H1 (cell line): ENCODE data around the gene CAMTA1. TPM values are rescaled to one million over a fixed set of nuclear protein-coding genes. Genes with fewer than 3 reads are reported as not detected.

Experiments used
- CTCF ChIA-PET: fragments of 300-600 bp; sonication (Branson Sonifier 250); formaldehyde crosslinking; loops from one replicate; lab custom pipeline; 2021; ENCODE audit not compliant: partially characterized antibody; lab: Charles Lee
- POLR2A ChIA-PET: fragments of 300-600 bp; sonication (Branson Sonifier 250); formaldehyde crosslinking; loops from one replicate; lab custom pipeline; 2021; ENCODE audit warnings: inconsistent platforms; ENCODE audit not compliant: partially characterized antibody; lab: Charles Lee
- DNase-seq, 2 experiments: peaks; one replicate each; pipeline versions ENCODE4 v3.0.0 to v3.0.0-alpha.2; 2010 to 2022; ENCODE audit warnings: low spot score in 2 of 2, low read depth in 1 of 2, mixed read lengths in 1 of 2
- FAIRE-seq: peaks from 2 replicates; lab custom pipeline; 2011; peaks lifted over from hg19 to GRCh38; lab: Jason Lieb, UNC
- H2AFZ ChIP-seq: 2 replicates; pipeline ENCODE4 v1.8.1; 2012; ENCODE audit warnings: low read length, inconsistent platforms
- H2AK5ac ChIP-seq: 2 replicates; pipeline ENCODE4 v1.6.1; 2013; ENCODE audit warnings: low read depth, low read length
- H2BK120ac ChIP-seq: replicated peaks from 2 replicates; pipeline ENCODE3; 2013; ENCODE audit warnings: low read depth, low read length, inconsistent platforms
- H2BK12ac ChIP-seq: 2 replicates; pipeline ENCODE4 v1.6.1; 2013; ENCODE audit warnings: low read depth, low read length
- H2BK15ac ChIP-seq: 2 replicates; pipeline ENCODE4 v1.6.1; 2013; ENCODE audit warnings: low read length
- H2BK20ac ChIP-seq: 2 replicates; pipeline ENCODE4 v1.6.1; 2013; ENCODE audit warnings: low read length
- H2BK5ac ChIP-seq: 2 replicates; pipeline ENCODE4 v1.6.1; 2013; ENCODE audit warnings: low read depth, low read length
- H3K14ac ChIP-seq: 2 replicates; pipeline ENCODE4 v1.6.1; 2013; ENCODE audit warnings: inconsistent platforms; ENCODE audit not compliant: insufficient read length
- H3K18ac ChIP-seq: 2 replicates; pipeline ENCODE4 v1.6.1; 2013; ENCODE audit warnings: low read length; ENCODE audit errors: extremely low read depth
- H3K23ac ChIP-seq: 2 replicates; pipeline ENCODE4 v1.6.1; 2013; ENCODE audit warnings: inconsistent platforms; ENCODE audit not compliant: insufficient read length
- H3K23me2 ChIP-seq: 2 replicates; pipeline ENCODE4 v1.6.1; 2013; ENCODE audit warnings: low read depth, low read length
- H3K27ac ChIP-seq: 2 replicates; pipeline ENCODE4 v1.6.1; 2011; ENCODE audit warnings: low read depth, low read length, inconsistent platforms
- H3K27me3 ChIP-seq, 4 experiments: replicated peaks in 1 of 4; 1 replicate in 1 of 4; 2 replicates in 3 of 4; pipeline versions ENCODE4 v1.6.1 to v1.8.1; 2011 to 2013; ENCODE audit warnings: low read length in 3 of 4, mild to moderate bottlenecking in 3 of 4, inconsistent platforms in 2 of 4, mixed read lengths in 2 of 4, moderate library complexity in 1 of 4; ENCODE audit not compliant: control insufficient read depth in 3 of 4, insufficient read depth in 3 of 4; ENCODE audit errors: extremely low read depth in 1 of 4
- H3K36me3 ChIP-seq, 4 experiments: 2 replicates each; pipeline versions ENCODE4 v1.6.1 to v1.8.1; 2011 to 2013; ENCODE audit warnings: mild to moderate bottlenecking in 4 of 4, low read length in 3 of 4, moderate library complexity in 2 of 4, control low read depth in 1 of 4, inconsistent platforms in 1 of 4; ENCODE audit not compliant: insufficient read depth in 4 of 4, control insufficient read depth in 2 of 4
- H3K4ac ChIP-seq: replicated peaks from 2 replicates; pipeline ENCODE3; 2013; ENCODE audit warnings: low read length, low read depth, mixed read lengths, inconsistent platforms; ENCODE audit not compliant: insufficient read length
- H3K4me1 ChIP-seq, 4 experiments: replicated peaks in 1 of 4; 1 replicate in 1 of 4; 2 replicates in 3 of 4; pipeline versions ENCODE4 v1.6.1 to v1.8.1; 2011 to 2013; ENCODE audit warnings: low read length in 3 of 4, inconsistent platforms in 2 of 4, mixed read lengths in 1 of 4; ENCODE audit not compliant: insufficient read depth in 4 of 4, control insufficient read depth in 3 of 4
- H3K4me2 ChIP-seq, 2 experiments: 2 replicates each; pipeline versions ENCODE4 v1.6.1 to v1.8.1; 2011 to 2013; ENCODE audit warnings: low read depth in 2 of 2, low read length in 2 of 2, control low read depth in 1 of 2, inconsistent platforms in 1 of 2, mild to moderate bottlenecking in 1 of 2; ENCODE audit not compliant: insufficient read depth in 1 of 2
- H3K4me3 ChIP-seq, 4 experiments: fragments of 200-600, 300-600 bp in 1 of 4; sonication (generic), shearing (Covaris generic), sonication (Bioruptor Twin) in 1 of 4; 2 replicates each; pipeline versions ENCODE4 v1.5.1 to v1.8.1; 2011 to 2016; ENCODE audit warnings: low read length in 4 of 4, low read depth in 3 of 4, control low read depth in 2 of 4, inconsistent platforms in 2 of 4, mild to moderate bottlenecking in 2 of 4, mixed read lengths in 1 of 4, moderate library complexity in 1 of 4; ENCODE audit not compliant: insufficient read depth in 2 of 4; ENCODE audit errors: extremely low read depth in 1 of 4
- H3K56ac ChIP-seq: replicated peaks from 2 replicates; pipeline ENCODE3; 2013; ENCODE audit warnings: low read depth, mild to moderate bottlenecking, mixed read lengths, low read length, inconsistent platforms; ENCODE audit not compliant: insufficient read length
- H3K79me1 ChIP-seq: 2 replicates; pipeline ENCODE4 v1.6.1; 2013; ENCODE audit warnings: low read depth, low read length, control low read depth
- H3K79me2 ChIP-seq, 2 experiments: 2 replicates each; pipeline versions ENCODE4 v1.6.1 to v1.8.1; 2012 to 2013; ENCODE audit warnings: low read length in 2 of 2, mild to moderate bottlenecking in 2 of 2, inconsistent platforms in 1 of 2; ENCODE audit not compliant: insufficient read depth in 2 of 2, control insufficient read depth in 1 of 2
- H3K9ac ChIP-seq, 4 experiments: replicated peaks in 1 of 4; 1 replicate in 1 of 4; 2 replicates in 3 of 4; pipeline versions ENCODE4 v1.6.1 to v1.8.1; 2011 to 2013; ENCODE audit warnings: low read depth in 3 of 4, low read length in 3 of 4, control low read depth in 2 of 4, mild to moderate bottlenecking in 2 of 4, moderate library complexity in 2 of 4, inconsistent platforms in 1 of 4; ENCODE audit errors: extremely low read depth in 1 of 4
- H3K9me3 ChIP-seq, 2 experiments: 2 replicates each; pipeline versions ENCODE4 v1.6.1 to v1.8.1; 2012 to 2013; ENCODE audit warnings: mild to moderate bottlenecking in 2 of 2, moderate library complexity in 2 of 2, control low read depth in 1 of 2, inconsistent platforms in 1 of 2, low read depth in 1 of 2, low read length in 1 of 2, mixed read lengths in 1 of 2; ENCODE audit not compliant: insufficient read depth in 2 of 2
- H4K20me1 ChIP-seq, 2 experiments: replicated peaks in 1 of 2; 2 replicates each; pipeline versions ENCODE3 to v1.8.1; 2011 to 2013; ENCODE audit warnings: inconsistent platforms in 2 of 2, low read length in 2 of 2, mild to moderate bottlenecking in 1 of 2; ENCODE audit not compliant: insufficient read depth in 2 of 2, control insufficient read depth in 1 of 2
- H4K5ac ChIP-seq: 2 replicates; pipeline ENCODE4 v1.6.1; 2013; ENCODE audit warnings: low read length, low read depth, mixed read lengths, inconsistent platforms; ENCODE audit not compliant: insufficient read length
- H4K8ac ChIP-seq: 2 replicates; pipeline ENCODE4 v1.8.0; 2013; ENCODE audit warnings: mild to moderate bottlenecking, moderate library complexity, low read length, inconsistent platforms; ENCODE audit not compliant: insufficient read depth; ENCODE audit errors: extremely low read depth
- H4K91ac ChIP-seq: replicated peaks from 2 replicates; pipeline ENCODE3; 2013; ENCODE audit warnings: low read length, mixed read lengths, inconsistent platforms; ENCODE audit not compliant: insufficient read length
- KDM1A ChIP-seq: fragments of 200-600, 300-600 bp; sonication (generic); IDR thresholded peaks from 2 replicates; pipeline ENCODE4 v1.7.1; 2016; ENCODE audit warnings: mild to moderate bottlenecking, low read length, borderline replicate concordance
- SAP30 ChIP-seq: fragments of 300-600 bp; sonication (generic); IDR thresholded peaks from 2 replicates; pipeline ENCODE4 v1.7.1; 2012; ENCODE audit warnings: low read length, moderate library complexity, mild to moderate bottlenecking, inconsistent platforms; ENCODE audit not compliant: insufficient read depth, insufficient replicate concordance
- WGBS, 2 experiments: shearing (Covaris generic) in 1 of 2; methylation state at CpG; one replicate each; pipeline versions ENCODE4 v1.1.6 to v1.1.7; 2013 to 2015; ENCODE audit warnings: low lambda C conversion rate in 2 of 2, mixed read lengths in 2 of 2, inconsistent platforms in 1 of 2, low coverage in 1 of 2, missing lambda C conversion rate in 1 of 2; ENCODE audit not compliant: insufficient replicate concordance in 2 of 2, insufficient coverage in 1 of 2, insufficient read length in 1 of 2; ENCODE audit errors: extremely low coverage in 1 of 2, missing lambda C conversion rate in 1 of 2; 5-methylcytosine and 5-hydroxymethylcytosine counted together
- long read RNA-seq, 2 experiments: library from RNA in 1 of 2; library from capped mRNA in 1 of 2; stranded (forward); transcript quantifications; one replicate each; pipeline ENCODE4 v2.0.0, GENCODE V29; 2021; ENCODE audit warnings: inconsistent platforms in 1 of 2
- polyA minus RNA-seq, 3 experiments: library from RNA; depleted of rRNA, polyadenylated mRNA; stranded (reverse); fragments of >200 nt; gene quantifications; 1 replicate in 2 of 3; 2 replicates in 1 of 3; pipeline ENCODE4 v1.2.3, GENCODE V29; 2011
- polyA plus RNA-seq, 7 experiments: library from polyadenylated mRNA; depleted of rRNA in 3 of 7; stranded (reverse) in 5 of 7; unstranded in 2 of 7; fragments of >200 nt in 5 of 7; fragments of 200-250 nt in 2 of 7; gene quantifications; 1 replicate in 5 of 7; 2 replicates in 1 of 7; 4 replicates in 1 of 7; pipeline versions ENCODE4 v1.2.1 to v1.2.3, GENCODE V29; 2011 to 2013; ENCODE audit warnings: missing spikeins in 2 of 7, mixed read lengths in 2 of 7
- total RNA-seq: library from RNA; stranded (reverse); fragmentation: NEBNext Ultra II Directional; extraction: Animal tissue kit (Norgen Biotek cat#: 25700); gene quantifications from 2 replicates; pipeline ENCODE4 v1.2.1, GENCODE V29; 2021

The CAMTA1 gene, protein sequence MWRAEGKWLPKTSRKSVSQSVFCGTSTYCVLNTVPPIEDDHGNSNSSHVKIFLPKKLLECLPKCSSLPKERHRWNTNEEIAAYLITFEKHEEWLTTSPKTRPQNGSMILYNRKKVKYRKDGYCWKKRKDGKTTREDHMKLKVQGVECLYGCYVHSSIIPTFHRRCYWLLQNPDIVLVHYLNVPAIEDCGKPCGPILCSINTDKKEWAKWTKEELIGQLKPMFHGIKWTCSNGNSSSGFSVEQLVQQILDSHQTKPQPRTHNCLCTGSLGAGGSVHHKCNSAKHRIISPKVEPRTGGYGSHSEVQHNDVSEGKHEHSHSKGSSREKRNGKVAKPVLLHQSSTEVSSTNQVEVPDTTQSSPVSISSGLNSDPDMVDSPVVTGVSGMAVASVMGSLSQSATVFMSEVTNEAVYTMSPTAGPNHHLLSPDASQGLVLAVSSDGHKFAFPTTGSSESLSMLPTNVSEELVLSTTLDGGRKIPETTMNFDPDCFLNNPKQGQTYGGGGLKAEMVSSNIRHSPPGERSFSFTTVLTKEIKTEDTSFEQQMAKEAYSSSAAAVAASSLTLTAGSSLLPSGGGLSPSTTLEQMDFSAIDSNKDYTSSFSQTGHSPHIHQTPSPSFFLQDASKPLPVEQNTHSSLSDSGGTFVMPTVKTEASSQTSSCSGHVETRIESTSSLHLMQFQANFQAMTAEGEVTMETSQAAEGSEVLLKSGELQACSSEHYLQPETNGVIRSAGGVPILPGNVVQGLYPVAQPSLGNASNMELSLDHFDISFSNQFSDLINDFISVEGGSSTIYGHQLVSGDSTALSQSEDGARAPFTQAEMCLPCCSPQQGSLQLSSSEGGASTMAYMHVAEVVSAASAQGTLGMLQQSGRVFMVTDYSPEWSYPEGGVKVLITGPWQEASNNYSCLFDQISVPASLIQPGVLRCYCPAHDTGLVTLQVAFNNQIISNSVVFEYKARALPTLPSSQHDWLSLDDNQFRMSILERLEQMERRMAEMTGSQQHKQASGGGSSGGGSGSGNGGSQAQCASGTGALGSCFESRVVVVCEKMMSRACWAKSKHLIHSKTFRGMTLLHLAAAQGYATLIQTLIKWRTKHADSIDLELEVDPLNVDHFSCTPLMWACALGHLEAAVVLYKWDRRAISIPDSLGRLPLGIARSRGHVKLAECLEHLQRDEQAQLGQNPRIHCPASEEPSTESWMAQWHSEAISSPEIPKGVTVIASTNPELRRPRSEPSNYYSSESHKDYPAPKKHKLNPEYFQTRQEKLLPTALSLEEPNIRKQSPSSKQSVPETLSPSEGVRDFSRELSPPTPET (N-terminal part only)
- total RNA-seq (119 and 131 TPM in 2 replicates), polyA plus RNA-seq (2011; rRNA removed) (47.9 and 65.0 TPM in 2 replicates), polyA minus RNA-seq (2011; rRNA and poly(A)+ RNA removed) (25.9 and 27.4 TPM in 2 replicates)
- 93.6 TPM for polyA plus RNA-seq (2011; cell fraction: cytosol; rRNA removed)
- polyA plus RNA-seq (2011; cell fraction: nucleus; rRNA removed): 21.4 TPM
- polyA plus RNA-seq (2012, experiment 1 of 2): 82.2 to 151 TPM (median 99.7 TPM) in 4 replicates
- 162 TPM for polyA plus RNA-seq (2012, experiment 2 of 2)
- 154 TPM for polyA plus RNA-seq (2013, experiment 1 of 2)
- polyA plus RNA-seq (2013, experiment 2 of 2): 157 TPM
- polyA minus RNA-seq (2011; cell fraction: cytosol; rRNA and poly(A)+ RNA removed): 28.8 TPM
- polyA minus RNA-seq (2011; cell fraction: nucleus; rRNA and poly(A)+ RNA removed): 53.9 TPM
- long read RNA-seq, experiment 1, transcript CAMTA1-208 (4 exons, 567 nt): major isoform, 42 of 70 reads
- long read RNA-seq, experiment 1, transcript CAMTA1-209 (4 exons, 863 nt): minor isoform, 5 of 70 reads
- long read RNA-seq, experiment 1, transcript CAMTA1-213 (3 exons, 538 nt): minor isoform, 7 of 70 reads
- long read RNA-seq, experiment 1, partial matches to known transcripts: 12 of 70 reads
- long read RNA-seq, experiment 1, other reads (novel, unspliced or antisense): 2 of 70 reads
- long read RNA-seq, experiment 2, transcript CAMTA1-208 (4 exons, 567 nt): minor isoform, 6 of 22 reads
- long read RNA-seq, experiment 2, transcript CAMTA1-209 (4 exons, 863 nt): major isoform, 7 of 22 reads
- long read RNA-seq, experiment 2, partial matches to known transcripts: 1 of 22 reads
- long read RNA-seq, experiment 2, other reads (novel, unspliced or antisense): 3 of 22 reads

DNA sequence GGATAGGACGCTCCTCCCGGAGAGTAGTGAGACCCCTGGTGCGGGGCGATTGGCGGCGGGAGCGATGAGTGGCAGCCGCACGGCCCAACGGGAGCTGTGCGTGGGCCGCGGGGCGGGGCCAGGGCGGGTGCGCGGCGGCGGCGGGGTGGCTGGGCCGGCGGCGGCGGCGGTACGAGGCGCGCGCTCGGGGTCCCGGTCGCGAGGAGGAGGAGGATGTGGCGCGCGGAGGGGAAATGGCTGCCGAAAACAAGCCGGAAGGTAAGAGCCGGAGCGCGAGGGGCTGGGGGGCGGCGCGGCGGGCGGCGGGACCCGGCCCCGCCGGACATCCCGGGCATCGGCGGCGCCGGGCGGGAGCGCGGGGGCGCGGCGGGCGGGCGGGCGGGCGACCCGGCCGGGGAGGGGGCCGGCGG lies at the start of gene CAMTA1:
TSS of gene CAMTA1 (plus strand) at position 137 of the 410 bp plus-strand sequence. CDS start at position 214, 77 bp downstream.
- Histone ChIP-seq H3K9me3 (no peaks in the 10 kb centered on the region), H2AFZ (no peak within 1 kb of the TSS), H4K91ac (no peak within 1 kb of the TSS), H2BK20ac (no peak within 1 kb of the TSS), H2BK12ac (no peak within 1 kb of the TSS), H3K27me3 (no peaks in the 10 kb centered on the region), H3K9ac (peak within 1 kb of the TSS; percentile 70 to 87 (median 74)), H3K79me1 (peaks cover 27% of the 10 kb centered on the region), H4K8ac (peak within 1 kb of the TSS; percentile 95), H2AK5ac (no peak within 1 kb of the TSS), H3K18ac (no peak within 1 kb of the TSS), H3K4me2 (peak within 1 kb of the TSS; percentile 90 to 100), H3K23me2 (peaks cover 8% of the 10 kb centered on the region), H4K5ac (peak within 1 kb of the TSS; percentile 4), H3K4ac (no peak within 1 kb of the TSS), H2BK120ac (no peak within 1 kb of the TSS), H3K56ac (peak within 1 kb of the TSS; percentile 62), H2BK5ac (no peak within 1 kb of the TSS), H3K4me1 (peaks cover 3 to 20% (median 10%) of the 10 kb centered on the region in 4 experiments; a peak in 6 of 7 replicates), H2BK15ac (no peak within 1 kb of the TSS), H4K20me1 (peaks cover 26% of the 10 kb centered on the region in 2 experiments), H3K36me3 (peaks cover 0 to 3% (median 0%) of the 10 kb centered on the region in 4 experiments; a peak in 1 of 8 replicates), H3K23ac (no peak within 1 kb of the TSS), H3K14ac (no peak within 1 kb of the TSS), H3K4me3 (peak within 1 kb of the TSS; percentile 79 to 94 (median 84)), H3K27ac (peak within 1 kb of the TSS; percentile 95), H3K79me2 (peaks cover 36 to 56% of the 10 kb centered on the region in 2 experiments)
- ChIA-PET CTCF (interaction anchor here (0.6 to 0.9 kb wide), 2 partner anchors 10 to 65 kb away, joined by 3 to 4 read pairs; no protein-coding TSS in a partner anchor), POLR2A (interaction anchor here (0.6 to 3.0 kb wide), 19 partner anchors 8 to 178 kb away, joined by 3 to 18 read pairs (median 3); partner anchors contain the start of gene DNAJC11)
- peak in 1 of 2 experiments; percentile 97 for DNase-seq
- no peak for FAIRE-seq
- WGBS, 2 experiments: 0% methylated on average over 14 of the region's 69 CpGs; no CpG with 5 or more reads in 1 of the 2 experiments
- TF ChIP-seq KDM1A: no peak
- TF ChIP-seq SAP30: no peak
